Esophagus (tissue), 2 donors: ENCODE data around the gene C1GALT1C1L. TPM values are rescaled to one million over a fixed set of nuclear protein-coding genes. Genes with fewer than 3 reads are reported as not detected.
A peak's percentile ranks its signal among the peaks of the same experiment; 100 is the strongest.

Experiments
- H3K27ac ChIP-seq, 2 donors: one replicate each; pipeline ENCODE4 v1.5.1; 2013; ENCODE audit warnings: low read depth in 2 of 2, mild to moderate bottlenecking in 2 of 2, inconsistent platforms in 1 of 2, low read length in 1 of 2, moderate library complexity in 1 of 2
- H3K27me3 ChIP-seq, 2 donors: one replicate each; pipeline ENCODE4 v1.6.1; 2013; ENCODE audit warnings: low read length in 2 of 2, control low read depth in 1 of 2, mild to moderate bottlenecking in 1 of 2; ENCODE audit not compliant: insufficient read depth in 2 of 2, control insufficient read depth in 1 of 2
- H3K36me3 ChIP-seq, 2 donors: one replicate each; pipeline ENCODE4 v1.6.1; 2013; ENCODE audit warnings: low read length in 1 of 2; ENCODE audit not compliant: control insufficient read depth in 2 of 2, insufficient read depth in 2 of 2
- H3K4me1 ChIP-seq, 2 donors: one replicate each; pipeline ENCODE4 v1.6.1; 2013; ENCODE audit warnings: low read length in 1 of 2; ENCODE audit not compliant: control insufficient read depth in 2 of 2, insufficient read depth in 2 of 2
- H3K4me3 ChIP-seq, 2 donors: one replicate each; pipeline ENCODE4 v1.5.1; 2013; ENCODE audit warnings: low read length in 2 of 2, mild to moderate bottlenecking in 2 of 2, low read depth in 1 of 2, moderate library complexity in 1 of 2
- H3K9me3 ChIP-seq, 2 donors: one replicate each; pipeline ENCODE4 v1.6.1; 2013; ENCODE audit warnings: mild to moderate bottlenecking in 2 of 2, low read depth in 1 of 2, low read length in 1 of 2, moderate library complexity in 1 of 2; ENCODE audit not compliant: control insufficient read depth in 2 of 2, insufficient read depth in 1 of 2
- WGBS, 2 donors: extraction: QIAGEN DNeasy Blood & Tissue Kit; methylation state at CpG; one replicate each; pipeline ENCODE4 v1.1.7; 2013; 5-methylcytosine and 5-hydroxymethylcytosine counted together
- polyA plus RNA-seq, 2 donors: library from polyadenylated mRNA; stranded (reverse); fragments of 200-250 nt; gene quantifications; one replicate each; pipeline ENCODE4 v1.2.3, GENCODE V29; 2013
- donor health status: healthy with polysubstance abuse.
- donor health status: Bipolar disorder and iron deficiency.

The C1GALT1C1L gene
- polyA plus RNA-seq, result under 1 TPM; 0.26 to 0.45 TPM

DNA sequence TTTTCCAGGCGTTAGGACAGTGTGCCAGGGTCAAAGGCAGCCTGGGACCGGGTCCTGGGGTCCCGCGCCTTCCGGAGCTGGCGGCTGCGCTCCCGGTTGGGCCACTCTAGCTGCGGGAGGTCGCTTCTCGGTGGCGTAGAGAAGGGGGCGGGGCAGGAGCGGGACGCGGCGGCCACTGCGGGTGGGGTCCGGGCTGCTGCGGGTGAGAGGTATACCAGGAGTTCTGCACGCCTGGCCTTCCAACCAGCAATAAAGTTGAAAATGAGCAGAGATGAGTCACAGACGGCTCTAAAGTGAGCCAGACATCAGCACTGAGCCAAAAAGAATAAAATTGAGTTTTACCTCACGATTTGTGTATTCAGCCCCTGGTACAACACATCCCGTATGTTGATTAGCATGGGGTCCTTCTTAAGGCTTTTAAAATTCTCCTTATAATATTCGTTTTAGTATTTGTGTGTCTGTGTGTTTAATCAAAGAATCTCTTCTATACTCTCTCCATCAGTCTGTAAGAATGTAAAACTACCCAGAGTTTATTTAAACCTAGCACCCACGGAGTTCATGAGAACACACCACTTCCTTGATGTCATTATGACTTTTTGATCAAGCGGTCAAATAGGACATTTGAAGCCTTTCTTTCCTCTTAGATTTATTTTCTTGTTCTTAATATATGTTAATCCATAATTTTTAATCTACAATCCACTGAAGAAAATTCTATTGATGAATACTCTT, at the start of gene C1GALT1C1L:
TSS of gene C1GALT1C1L (minus strand) at position 108 of the 729 bp plus-strand sequence. CDS start at position 1, 107 bp downstream.
- H3K9me3 ChIP-seq, result no peaks in the 10 kb centered on the region
- peak within 1 kb of the TSS; percentile 38 to 57 for H3K4me3 ChIP-seq
- no peaks in the 10 kb centered on the region for H3K4me1 ChIP-seq
- H3K27me3 ChIP-seq, result no peaks in the 10 kb centered on the region
- H3K27ac ChIP-seq, result peak within 1 kb of the TSS in 1 of 2 donors; percentile 8
- WGBS, 2 donors, result 11 to 13% methylated on average over 27 of the region's 27 CpGs
- no peaks in the 10 kb centered on the region for H3K36me3 ChIP-seq

DNA sequence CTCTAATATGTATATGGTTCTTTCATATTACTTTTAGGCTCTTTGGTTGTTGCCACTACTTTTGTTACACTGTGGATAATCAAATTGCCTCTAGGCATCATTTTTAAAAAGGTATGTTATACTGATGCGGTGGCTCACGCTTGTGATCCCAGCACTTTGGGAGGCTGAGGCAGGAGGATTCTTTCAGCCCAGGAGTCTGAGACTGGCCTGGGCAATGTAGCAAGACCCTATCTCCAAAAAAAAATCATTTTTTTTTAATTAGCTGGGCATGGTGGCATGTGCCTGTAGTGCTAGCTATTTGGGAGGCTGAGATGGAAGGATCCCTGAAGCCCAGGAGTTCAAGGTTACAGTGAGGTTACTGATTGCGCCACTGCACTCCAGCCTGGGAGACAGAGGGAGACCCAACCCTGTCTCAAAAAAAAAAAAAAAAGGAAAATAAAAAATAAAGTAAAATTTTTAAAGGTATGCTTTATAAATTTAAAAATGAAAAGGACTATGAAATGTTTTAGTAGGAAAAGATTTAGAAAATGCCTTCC, 49.5 kb upstream of the C1GALT1C1L start:
- H3K36me3 ChIP-seq, result no peaks in the 10 kb centered on the region
- 92 to 95% methylated on average over 3 of the region's 3 CpGs for WGBS, 2 donors

DNA sequence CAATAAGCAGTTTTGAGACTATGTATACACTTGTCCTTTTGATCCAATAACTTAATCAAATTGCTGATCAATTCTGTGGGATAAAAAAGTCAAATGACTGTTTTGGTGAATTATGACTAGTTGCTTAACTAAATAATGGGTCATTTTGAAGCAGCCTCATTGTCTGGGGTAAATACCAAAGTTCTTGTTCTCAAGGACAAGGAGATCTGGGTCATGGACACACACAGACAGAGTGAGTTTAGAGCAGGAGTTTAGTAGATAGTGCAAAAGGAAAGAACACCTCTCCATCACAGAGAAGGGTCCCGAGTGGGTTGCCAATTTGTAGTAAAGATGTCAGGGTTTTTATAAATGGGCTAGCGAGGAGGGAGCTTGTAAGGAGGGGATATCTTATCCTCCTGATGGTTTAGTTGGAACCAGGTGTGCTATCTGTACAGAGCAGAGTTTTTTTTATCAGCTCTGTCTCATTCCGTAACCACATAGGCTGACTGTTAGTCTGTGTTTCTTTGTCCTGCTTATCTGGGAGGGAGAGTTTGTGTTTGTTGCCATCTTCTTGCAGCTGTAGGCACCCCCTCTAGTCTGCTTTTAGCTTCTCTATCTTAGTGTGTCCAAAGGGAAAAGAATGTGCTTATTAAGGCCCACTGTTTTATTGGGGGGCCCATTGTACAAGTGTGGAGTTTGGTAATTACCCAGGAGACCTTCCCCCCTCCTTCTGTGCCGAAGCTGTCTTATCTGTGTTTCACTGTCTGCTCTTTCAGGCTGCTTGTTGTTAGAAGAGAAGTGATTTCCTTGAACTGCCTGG, 48.7 kb upstream of the C1GALT1C1L start:
- 63 to 80% methylated on average over 4 of the region's 4 CpGs for WGBS, 2 donors
- H3K27me3 ChIP-seq, result no peaks in the 10 kb centered on the region
- no peak overlapping the region for H3K27ac ChIP-seq
- H3K4me1 ChIP-seq, result no peaks in the 10 kb centered on the region
- H3K4me3 ChIP-seq, result no peak overlapping the region
- H3K9me3 ChIP-seq, result no peaks in the 10 kb centered on the region
- no peaks in the 10 kb centered on the region for H3K36me3 ChIP-seq

More for the DNA sequence above, 49.5 kb upstream of the C1GALT1C1L start:
- H3K9me3 ChIP-seq, result no peaks in the 10 kb centered on the region
- no peaks in the 10 kb centered on the region for H3K27me3 ChIP-seq
- H3K4me1 ChIP-seq, result no peaks in the 10 kb centered on the region
- no peak overlapping the region for H3K4me3 ChIP-seq
- H3K27ac ChIP-seq, result no peak overlapping the region

DNA sequence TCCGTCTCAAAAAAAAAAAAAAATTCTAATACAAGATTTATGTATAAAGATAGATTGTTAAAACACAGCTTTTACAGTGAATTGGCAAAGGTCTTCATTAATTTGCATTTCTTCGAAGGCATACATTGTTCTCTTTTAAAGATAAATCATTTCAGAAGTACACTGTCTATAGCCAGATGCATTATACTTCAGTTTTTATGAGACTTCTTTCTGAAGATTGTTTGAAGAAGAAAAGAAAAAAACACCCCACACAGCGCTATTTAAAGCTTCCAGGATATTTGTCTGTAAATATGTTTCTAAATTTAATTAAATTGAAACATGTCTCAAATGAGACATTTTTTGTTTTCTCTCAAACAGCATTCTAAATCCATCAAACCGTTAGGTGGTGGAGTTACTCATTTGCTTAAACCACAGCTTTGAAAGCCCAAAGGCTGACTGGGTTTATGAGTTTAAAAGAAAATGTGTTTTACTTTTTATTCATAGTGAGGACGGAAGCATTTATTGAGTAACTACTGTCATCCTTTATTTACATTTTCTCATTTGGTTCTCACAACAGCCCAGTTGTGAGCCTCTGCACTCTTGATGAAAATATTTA, 42.4 kb upstream of the C1GALT1C1L start:
- Histone ChIP-seq H3K4me3 (no peak overlapping the region), H3K36me3 (no peaks in the 10 kb centered on the region), H3K27ac (no peak overlapping the region), H3K9me3 (no peaks in the 10 kb centered on the region), H3K4me1 (no peaks in the 10 kb centered on the region), H3K27me3 (no peaks in the 10 kb centered on the region)
- WGBS, 2 donors, result 69 to 75% methylated on average over 5 of the region's 5 CpGs

DNA sequence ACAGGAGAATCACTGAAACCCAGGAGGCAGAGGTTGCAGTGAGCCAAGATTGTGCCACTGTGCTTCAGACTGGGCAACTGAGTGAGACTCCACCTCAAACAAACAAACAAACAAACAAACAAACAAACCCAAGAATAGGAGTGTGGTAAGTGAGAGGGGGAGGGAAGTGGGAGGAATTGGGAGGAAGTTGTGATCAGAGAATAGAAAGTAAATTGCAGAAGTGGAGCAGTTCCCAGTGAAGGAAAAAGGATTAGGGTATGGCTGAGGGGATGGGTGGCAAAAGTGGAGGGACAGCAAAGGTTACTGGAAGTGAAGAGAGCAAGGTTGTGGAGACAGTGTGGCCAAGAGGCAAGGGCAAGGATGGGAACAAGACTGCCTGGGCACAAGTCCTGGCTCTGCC, 41.1 kb upstream of the C1GALT1C1L start:
- no peak overlapping the region for H3K27ac ChIP-seq
- no peaks in the 10 kb centered on the region for H3K36me3 ChIP-seq
- H3K4me1 ChIP-seq, result no peaks in the 10 kb centered on the region
- no peak overlapping the region for H3K4me3 ChIP-seq
- H3K27me3 ChIP-seq, result no peaks in the 10 kb centered on the region
- no peaks in the 10 kb centered on the region for H3K9me3 ChIP-seq

DNA sequence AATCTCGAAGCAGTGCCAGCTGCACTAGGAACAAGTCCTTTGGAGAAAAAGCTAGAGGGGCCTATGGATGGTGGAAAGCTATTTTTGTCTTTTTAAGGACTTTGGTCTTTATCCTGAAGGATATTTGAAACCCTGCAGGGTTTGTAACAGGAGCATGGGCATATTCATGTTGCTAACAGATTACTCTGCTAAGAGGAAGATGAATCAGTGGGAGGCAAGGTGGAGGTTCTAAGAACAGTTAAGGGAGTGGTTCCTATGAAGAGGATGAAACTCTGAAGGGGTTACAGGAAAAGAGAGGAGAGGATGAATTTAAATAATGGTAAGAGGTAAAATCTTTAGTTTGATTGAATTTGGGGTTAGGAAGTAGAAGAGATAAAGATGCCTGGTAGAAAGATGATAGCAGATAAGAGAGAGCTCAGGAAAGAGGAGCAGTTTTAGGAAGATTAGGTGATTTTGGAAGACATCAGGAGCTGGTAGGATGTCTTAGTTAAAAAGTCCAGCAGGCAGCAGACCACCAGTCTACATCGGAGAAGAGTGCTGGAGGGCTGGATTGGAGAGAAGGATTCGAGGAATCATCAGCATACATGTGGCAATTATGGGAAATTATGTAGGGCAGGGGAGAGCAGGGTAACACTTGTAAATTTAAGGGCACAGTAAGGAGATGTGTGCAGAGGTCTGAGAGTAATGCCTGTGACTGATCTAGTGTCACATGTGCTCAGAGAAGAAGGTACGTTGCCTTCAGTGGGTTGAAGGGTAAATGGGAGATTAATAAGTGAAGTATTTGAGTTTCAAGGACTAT, 39.3 kb upstream of the C1GALT1C1L start:
- Histone ChIP-seq H3K27me3 (no peaks in the 10 kb centered on the region), H3K4me1 (no peaks in the 10 kb centered on the region), H3K9me3 (no peaks in the 10 kb centered on the region), H3K4me3 (no peak overlapping the region), H3K36me3 (no peaks in the 10 kb centered on the region), H3K27ac (no peak overlapping the region)
- 87 to 89% methylated on average over 4 of the region's 4 CpGs for WGBS, 2 donors

DNA sequence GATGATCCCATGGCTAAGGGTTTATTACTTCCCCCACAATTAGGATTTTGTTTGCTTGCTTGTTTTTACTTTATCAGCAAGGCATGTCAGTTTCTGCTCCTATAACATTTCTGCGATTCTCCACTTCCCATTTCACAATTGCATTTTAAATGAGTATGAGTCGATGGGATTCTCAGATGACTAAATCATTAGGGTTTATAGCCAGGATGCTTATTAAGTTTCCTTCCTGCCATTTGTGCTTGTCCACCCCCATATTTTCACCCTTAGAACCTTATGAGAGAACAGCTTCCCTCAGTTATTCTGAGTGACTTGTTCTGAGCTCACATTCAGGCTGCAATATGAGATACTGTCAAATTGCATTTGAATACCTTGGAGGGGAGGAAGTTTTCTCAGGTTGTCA, 37.9 kb upstream of the C1GALT1C1L start:
- 50 to 57% methylated on average over 2 of the region's 2 CpGs for whole genome bisulfite sequencing, 2 donors
- H3K4me3 ChIP-seq, result no peak overlapping the region
- no peak overlapping the region for H3K27ac ChIP-seq
- no peaks in the 10 kb centered on the region for H3K4me1 ChIP-seq
- H3K27me3 ChIP-seq, result no peaks in the 10 kb centered on the region
- no peaks in the 10 kb centered on the region for H3K36me3 ChIP-seq
- no peaks in the 10 kb centered on the region for H3K9me3 ChIP-seq

DNA sequence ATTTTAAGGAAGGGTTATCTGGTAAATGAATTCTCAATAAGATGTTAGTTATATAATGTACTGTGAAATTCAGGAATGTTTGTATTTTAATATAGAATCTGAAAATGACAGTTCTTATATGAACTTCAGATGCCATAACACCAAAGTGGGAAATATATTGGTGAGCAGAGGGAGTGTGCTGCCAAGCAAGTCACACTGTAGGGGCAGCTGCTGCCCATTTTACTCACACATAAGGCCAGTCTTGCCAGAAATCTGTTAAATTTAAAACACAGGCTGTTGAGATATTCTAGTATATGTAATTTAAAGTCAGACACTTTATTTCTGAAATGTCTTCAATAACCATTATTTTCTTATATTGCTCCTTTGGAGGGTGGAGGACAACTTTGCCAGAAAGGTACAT, 34.6 kb upstream of the C1GALT1C1L start:
- H3K9me3 ChIP-seq, result no peaks in the 10 kb centered on the region
- H3K27me3 ChIP-seq, result no peaks in the 10 kb centered on the region
- no peak overlapping the region for H3K4me3 ChIP-seq
- no peaks in the 10 kb centered on the region for H3K36me3 ChIP-seq
- H3K27ac ChIP-seq, result no peak overlapping the region
- H3K4me1 ChIP-seq, result peaks cover 0 to 2% of the 10 kb centered on the region in 2 donors

DNA sequence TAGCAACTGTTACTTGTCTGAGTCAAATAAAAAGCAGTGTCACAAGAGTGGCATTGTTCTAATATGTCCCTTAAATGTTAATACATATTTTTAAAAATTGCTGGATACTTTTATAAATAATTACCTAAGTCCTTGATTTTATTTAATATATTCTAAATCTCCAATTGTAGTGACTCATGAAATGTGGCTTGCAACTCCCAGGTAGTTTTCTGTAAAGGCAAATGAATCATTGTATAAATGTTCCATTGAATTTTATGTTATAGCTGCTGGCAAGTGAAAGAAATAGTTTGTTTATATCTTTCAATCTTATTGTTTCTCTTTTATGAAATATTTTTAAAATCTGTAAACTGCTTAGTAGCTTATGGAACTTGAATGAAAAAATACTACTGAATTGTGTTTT, 32.7 kb upstream of the C1GALT1C1L start:
- Histone ChIP-seq H3K4me3 (no peak overlapping the region), H3K27me3 (no peaks in the 10 kb centered on the region), H3K36me3 (no peaks in the 10 kb centered on the region), H3K4me1 (peaks cover 0 to 2% of the 10 kb centered on the region in 2 donors), H3K9me3 (no peaks in the 10 kb centered on the region), H3K27ac (no peak overlapping the region)
